GM18508 (cell line): ENCODE measurements around the gene GPR17.

Experiments
- ATAC-seq: cut with Tn5 transposase; IDR thresholded peaks from one replicate; pipeline ENCODE4 v1.9.1; 2021; ENCODE audit warnings: moderate number of reproducible peaks; ENCODE audit not compliant: insufficient read depth, unreplicated experiment

GPR17 gene

GRCh38 chr2:127627740-127628571 is 18.0 kb upstream of the GPR17 start:
- ATAC-seq: no peak

GRCh38 chr2:127628767-127629614 is 17.0 kb upstream of the GPR17 start:
- no peak for ATAC-seq

- no peak for ATAC-seq
Measured at GRCh38 chr2:127629637-127630036, 16.3 kb upstream of the GPR17 start.

GRCh38 chr2:127630096-127630863 is 15.7 kb upstream of the GPR17 start:
- no peak for ATAC-seq

GRCh38 chr2:127630864-127631540 is 15.0 kb upstream of the GPR17 start:
- no peak for ATAC-seq

GRCh38 chr2:127631541-127631996 is 14.4 kb upstream of the GPR17 start:
- no peak for ATAC-seq

GRCh38 chr2:127631997-127632581 is 13.9 kb upstream of the GPR17 start:
- no peak for ATAC-seq

- no peak for ATAC-seq
Measured at GRCh38 chr2:127632592-127633489, 13.1 kb upstream of the GPR17 start.

- no peak for ATAC-seq
Measured at GRCh38 chr2:127633556-127634065, 12.3 kb upstream of the GPR17 start.

GRCh38 chr2:127634066-127634617 is 11.8 kb upstream of the GPR17 start:
- ATAC-seq: no peak

- no peak for ATAC-seq
Measured at GRCh38 chr2:127634626-127635379, 11.2 kb upstream of the GPR17 start.

GRCh38 chr2:127635380-127636237 is 10.3 kb upstream of the GPR17 start:
- ATAC-seq: no peak

GRCh38 chr2:127636248-127637235 is 9.4 kb upstream of the GPR17 start:
- ATAC-seq: no peak

GRCh38 chr2:127637236-127637630 is 8.7 kb upstream of the GPR17 start:
- no peak for ATAC-seq

- no peak for ATAC-seq
Measured at GRCh38 chr2:127637725-127638252, 8.2 kb upstream of the GPR17 start.
